H9 (cell line): Measurements from ENCODE around the gene CHTOP. TPM values are rescaled to one million over a fixed set of nuclear protein-coding genes. Genes with fewer than 3 reads are reported as not detected.

ENCODE experiments used
- DNase-seq: peaks from one replicate; pipeline ENCODE4 v3.0.0-alpha.2; 2017
- H2AFZ ChIP-seq: one replicate; pipeline ENCODE4 v1.6.1; 2013; ENCODE audit warnings: mild to moderate bottlenecking, low read length, control low read depth, moderate library complexity
- H2AK5ac ChIP-seq: 2 replicates; pipeline ENCODE4 v1.6.1; 2013; ENCODE audit warnings: low read length, control low read depth, mixed read lengths; ENCODE audit not compliant: insufficient read length
- H2BK120ac ChIP-seq: one replicate; pipeline ENCODE4 v1.6.1; 2013; ENCODE audit warnings: low read depth, mild to moderate bottlenecking, low read length, control low read depth, inconsistent platforms; ENCODE audit not compliant: poor library complexity, severe bottlenecking
- H2BK12ac ChIP-seq: 2 replicates; pipeline ENCODE4 v1.6.1; 2013; ENCODE audit warnings: low read length, control low read depth, mixed read lengths, low read depth; ENCODE audit not compliant: insufficient read length
- H2BK15ac ChIP-seq: 2 replicates; pipeline ENCODE4 v1.6.1; 2013; ENCODE audit warnings: low read depth, low read length, control low read depth
- H2BK20ac ChIP-seq: one replicate; pipeline ENCODE4 v1.6.1; 2013; ENCODE audit warnings: low read depth, mild to moderate bottlenecking, low read length, control low read depth, inconsistent platforms; ENCODE audit not compliant: poor library complexity, severe bottlenecking
- H2BK5ac ChIP-seq: 2 replicates; pipeline ENCODE4 v1.6.1; 2013; ENCODE audit warnings: low read length, control low read depth, mixed read lengths; ENCODE audit not compliant: insufficient read length
- H3K14ac ChIP-seq: 2 replicates; pipeline ENCODE4 v1.6.1; 2013; ENCODE audit warnings: low read length, control low read depth; ENCODE audit not compliant: insufficient read depth
- H3K18ac ChIP-seq: 2 replicates; pipeline ENCODE4 v1.6.1; 2013; ENCODE audit warnings: low read depth, mild to moderate bottlenecking, mixed read lengths, low read length, control low read depth; ENCODE audit not compliant: insufficient read length
- H3K23ac ChIP-seq: 2 replicates; pipeline ENCODE4 v1.6.1; 2013; ENCODE audit warnings: low read length, control low read depth, mixed read lengths, low read depth; ENCODE audit not compliant: insufficient read length
- H3K23me2 ChIP-seq: 2 replicates; pipeline ENCODE4 v1.6.1; 2013; ENCODE audit warnings: low read depth, mild to moderate bottlenecking, mixed read lengths, low read length, control low read depth; ENCODE audit not compliant: insufficient read length, poor library complexity, severe bottlenecking
- H3K27ac ChIP-seq: 2 replicates; pipeline ENCODE4 v1.5.1; 2013; ENCODE audit warnings: low read length, control low read depth, mixed read lengths, low read depth; ENCODE audit not compliant: insufficient read length
- H3K27me3 ChIP-seq: 2 replicates; pipeline ENCODE4 v1.6.1; 2013; ENCODE audit warnings: low read length, control low read depth, inconsistent platforms; ENCODE audit not compliant: insufficient read depth
- H3K4ac ChIP-seq: 2 replicates; pipeline ENCODE4 v1.6.1; 2013; ENCODE audit warnings: low read depth, mild to moderate bottlenecking, control low read depth, inconsistent platforms, low read length, moderate library complexity
- H3K4me1 ChIP-seq: 2 replicates; pipeline ENCODE4 v1.6.1; 2013; ENCODE audit warnings: low read length, control low read depth, inconsistent platforms; ENCODE audit not compliant: insufficient read depth
- H3K4me2 ChIP-seq: 2 replicates; pipeline ENCODE4 v1.6.1; 2013; ENCODE audit warnings: low read length, control low read depth, mixed read lengths; ENCODE audit not compliant: insufficient read length, insufficient read depth
- H3K56ac ChIP-seq: 2 replicates; pipeline ENCODE4 v1.6.1; 2013; ENCODE audit warnings: low read depth, mild to moderate bottlenecking, mixed read lengths, low read length, control low read depth; ENCODE audit not compliant: insufficient read length
- H3K79me1 ChIP-seq: 2 replicates; pipeline ENCODE4 v1.6.1; 2013; ENCODE audit warnings: low read depth, mild to moderate bottlenecking, moderate library complexity, low read length, control low read depth, inconsistent platforms; ENCODE audit not compliant: insufficient read depth, poor library complexity, severe bottlenecking
- H3K79me2 ChIP-seq: 2 replicates; pipeline ENCODE4 v1.6.1; 2013; ENCODE audit warnings: low read length, control low read depth, inconsistent platforms; ENCODE audit not compliant: insufficient read depth
- H3K9ac ChIP-seq: 2 replicates; pipeline ENCODE4 v1.6.1; 2013; ENCODE audit warnings: low read length, control low read depth, mixed read lengths; ENCODE audit not compliant: insufficient read length; ENCODE audit errors: extremely low read depth
- H3K9me3 ChIP-seq: one replicate; pipeline ENCODE4 v1.6.1; 2013; ENCODE audit warnings: low read depth, low read length, inconsistent platforms; ENCODE audit not compliant: control insufficient read depth
- H3T11ph ChIP-seq: one replicate; pipeline ENCODE4 v1.6.1; 2013; ENCODE audit warnings: mild to moderate bottlenecking, low read length, control low read depth, inconsistent platforms
- H4K20me1 ChIP-seq: one replicate; pipeline ENCODE4 v1.6.1; 2013; ENCODE audit not compliant: control insufficient read depth, insufficient read length, insufficient read depth
- H4K5ac ChIP-seq: 2 replicates; pipeline ENCODE4 v1.6.1; 2013; ENCODE audit warnings: low read depth, mild to moderate bottlenecking, mixed read lengths, low read length, control low read depth; ENCODE audit not compliant: insufficient read length
- H4K8ac ChIP-seq: replicated peaks from 2 replicates; pipeline ENCODE4 v1.6.1; 2013; ENCODE audit warnings: low read length, control low read depth, mixed read lengths, low read depth; ENCODE audit not compliant: insufficient read length
- H4K91ac ChIP-seq: 2 replicates; pipeline ENCODE4 v1.6.1; 2013; ENCODE audit warnings: low read depth, mild to moderate bottlenecking, moderate library complexity, mixed read lengths, low read length, control low read depth; ENCODE audit not compliant: insufficient read length
- H3K27ac Mint-ChIP-seq, 3 experiments: 2 replicates in 2 of 3; 3 replicates in 1 of 3; pipeline ENCODE4 v1.8.0; 2020 to 2021; ENCODE audit warnings: mixed read lengths in 3 of 3, mild to moderate bottlenecking in 1 of 3, moderate library complexity in 1 of 3
- H3K27me3 Mint-ChIP-seq: 2 replicates; pipeline ENCODE4 v1.8.0; 2021; ENCODE audit warnings: low read depth, mild to moderate bottlenecking, moderate library complexity, mixed read lengths
- H3K36me3 Mint-ChIP-seq, 3 experiments: 2 replicates in 2 of 3; 3 replicates in 1 of 3; pipeline ENCODE4 v1.8.0; 2020 to 2021; ENCODE audit warnings: low read depth in 3 of 3, mixed read lengths in 3 of 3; ENCODE audit not compliant: insufficient read depth in 1 of 3
- H3K4me1 Mint-ChIP-seq, 2 experiments: 2 replicates each; pipeline ENCODE4 v1.8.0; 2020; ENCODE audit warnings: mixed read lengths in 2 of 2
- H3K4me3 Mint-ChIP-seq, 2 experiments: 2 replicates in 1 of 2; 3 replicates in 1 of 2; pipeline ENCODE4 v1.8.0; 2020 to 2021; ENCODE audit warnings: mild to moderate bottlenecking in 2 of 2, mixed read lengths in 2 of 2, moderate library complexity in 1 of 2
- H3K9me3 Mint-ChIP-seq, 2 experiments: 2 replicates in 1 of 2; 3 replicates in 1 of 2; pipeline ENCODE4 v1.8.0; 2020; ENCODE audit warnings: mild to moderate bottlenecking in 2 of 2, mixed read lengths in 2 of 2, moderate library complexity in 1 of 2
- CTCF ChIP-seq: fragments of 200-600 bp; sonication (generic); conservative IDR thresholded peaks from 3 replicates; pipeline ENCODE4 v1.8.0; 2021; ENCODE audit warnings: antibody characterized with exemption, mild to moderate bottlenecking
- WGBS: extraction: QIAGEN DNeasy Blood & Tissue Kit; methylation state at CpG from one replicate; pipeline ENCODE4 v1.1.7; 2013; ENCODE audit warnings: missing lambda C conversion rate, low lambda C conversion rate, mixed read lengths; ENCODE audit not compliant: insufficient read length; ENCODE audit errors: extremely low coverage; 5-methylcytosine and 5-hydroxymethylcytosine counted together
- total RNA-seq: library from RNA; stranded (reverse); gene quantifications from 2 replicates; pipeline ENCODE4 v1.2.1, GENCODE V29; 2021

Gene CHTOP
- total RNA-seq, 1 experiment from 2014 or later, result 126 TPM

GRCh38 chr1:153607381-153607780, 26.5 kb upstream of the CHTOP start:
- no peak overlapping the region for H3K14ac ChIP-seq
- no peak overlapping the region for H3K4ac ChIP-seq
- H2AK5ac ChIP-seq, result no peak overlapping the region
- no peak overlapping the region for H4K8ac ChIP-seq
- H3K79me1 ChIP-seq, result no peaks in the 10 kb centered on the region
- H3K4me1 ChIP-seq, result peaks cover 8% of the 10 kb centered on the region; the same call in 1 of the 2 replicates
- H3K18ac ChIP-seq, result no peak overlapping the region
- H2BK15ac ChIP-seq, result no peak overlapping the region
- H3T11ph ChIP-seq, result no peak overlapping the region
- peaks cover 0 to 6% (median 4%) of the 10 kb centered on the region in 3 experiments; a peak in 3 of 7 replicates for H3K36me3 Mint-ChIP-seq
- no peak overlapping the region for H2BK5ac ChIP-seq
- H2AFZ ChIP-seq, result no peak overlapping the region
- DNase-seq, result no peak
- H3K9me3 ChIP-seq, result no peaks in the 10 kb centered on the region
- H3K27ac Mint-ChIP-seq, result peak overlapping the region in 1 of 3 experiments; percentile 62; a peak in 1 of 7 replicates
- no peak overlapping the region for H2BK20ac ChIP-seq
- H2BK120ac ChIP-seq, result no peak overlapping the region
- no peak overlapping the region for H3K27ac ChIP-seq
- WGBS, result no CpG with 5 or more reads among the region's 8 CpGs
- no peaks in the 10 kb centered on the region for H4K20me1 ChIP-seq
- no peak overlapping the region for H3K4me3 Mint-ChIP-seq
- H3K4me2 ChIP-seq, result no peak overlapping the region
- no peak overlapping the region for H4K5ac ChIP-seq
- H2BK12ac ChIP-seq, result no peak overlapping the region
- H3K23ac ChIP-seq, result no peak overlapping the region
- H3K9ac ChIP-seq, result no peak overlapping the region
- H3K4me1 Mint-ChIP-seq, result peaks cover 27 to 39% of the 10 kb centered on the region in 2 experiments
- H3K79me2 ChIP-seq, result no peaks in the 10 kb centered on the region
- H3K23me2 ChIP-seq, result peaks cover 3% of the 10 kb centered on the region
- no peaks in the 10 kb centered on the region for H3K27me3 ChIP-seq
- H3K27me3 Mint-ChIP-seq, result peaks cover 2% of the 10 kb centered on the region
- no peak for TF ChIP-seq CTCF
- no peaks in the 10 kb centered on the region for H3K9me3 Mint-ChIP-seq
- no peak overlapping the region for H3K56ac ChIP-seq
- H4K91ac ChIP-seq, result no peak overlapping the region
